GM21381 (cell line): ENCODE results near the gene CRISP2.

Source experiments
- ATAC-seq: cut with Tn5 transposase; IDR thresholded peaks from one replicate; pipeline ENCODE4 v1.9.1; 2021; ENCODE audit warnings: mild to moderate bottlenecking, moderate library complexity; ENCODE audit not compliant: unreplicated experiment

The CRISP2 gene

GRCh38 chr6:49662231-49662891 is 51.0 kb downstream of the CRISP2 start:
- no peak for ATAC-seq

- no peak for ATAC-seq
Measured at GRCh38 chr6:49653942-49654341, 59.4 kb downstream of the CRISP2 start.

GRCh38 chr6:49653438-49653837 is 59.9 kb downstream of the CRISP2 start:
- ATAC-seq = no peak

- no peak for ATAC-seq
Measured at GRCh38 chr6:49651239-49651638, 62.1 kb downstream of the CRISP2 start.

- no peak for ATAC-seq
Measured at GRCh38 chr6:49649988-49650387, 63.4 kb downstream of the CRISP2 start.

GRCh38 chr6:49648036-49648435 is 65.3 kb downstream of the CRISP2 start:
- no peak for ATAC-seq

- no peak for ATAC-seq
Measured at GRCh38 chr6:49647476-49647875, 65.9 kb downstream of the CRISP2 start.

GRCh38 chr6:49646942-49647341 is 66.4 kb downstream of the CRISP2 start:
- ATAC-seq = no peak

GRCh38 chr6:49646130-49646824 is 67.1 kb downstream of the CRISP2 start:
- no peak for ATAC-seq

- no peak for ATAC-seq
Measured at GRCh38 chr6:49645139-49645538, 68.2 kb downstream of the CRISP2 start.
